Mucosa of rectum (tissue), 2 donors: ENCODE measurements around the gene ANO6.

Experiments used
- H3K27ac ChIP-seq, 2 donors: one replicate each; pipeline ENCODE4 v1.7.0; 2013; ENCODE audit warnings: inconsistent platforms in 2 of 2, low read depth in 2 of 2, low read length in 2 of 2
- H3K27me3 ChIP-seq, 2 donors: one replicate each; pipeline ENCODE4 v1.7.0; 2013; ENCODE audit warnings: low read length in 2 of 2; ENCODE audit not compliant: control insufficient read depth in 2 of 2, insufficient read depth in 2 of 2
- H3K36me3 ChIP-seq, 2 donors: one replicate each; pipeline ENCODE4 v1.7.0; 2013; ENCODE audit warnings: low read length in 2 of 2; ENCODE audit not compliant: control insufficient read depth in 2 of 2, insufficient read depth in 2 of 2
- H3K4me1 ChIP-seq, 2 donors: one replicate each; pipeline ENCODE4 v1.7.0; 2013; ENCODE audit warnings: low read length in 2 of 2, mild to moderate bottlenecking in 1 of 2; ENCODE audit not compliant: control insufficient read depth in 2 of 2, insufficient read depth in 2 of 2
- H3K4me3 ChIP-seq, 2 donors: one replicate each; pipeline ENCODE4 v1.7.0; 2013; ENCODE audit warnings: low read length in 2 of 2
- H3K9ac ChIP-seq, 2 donors: one replicate each; pipeline ENCODE4 v1.7.0; 2013; ENCODE audit warnings: low read length in 2 of 2, low read depth in 1 of 2, mild to moderate bottlenecking in 1 of 2
- H3K9me3 ChIP-seq, 2 donors: one replicate each; pipeline ENCODE4 v1.7.0; 2013; ENCODE audit warnings: low read length in 2 of 2; ENCODE audit not compliant: control insufficient read depth in 2 of 2
- donor health status: healthy.
- donor health status: Normal muscosa, but diverticular disease.

The ANO6 gene

DNA sequence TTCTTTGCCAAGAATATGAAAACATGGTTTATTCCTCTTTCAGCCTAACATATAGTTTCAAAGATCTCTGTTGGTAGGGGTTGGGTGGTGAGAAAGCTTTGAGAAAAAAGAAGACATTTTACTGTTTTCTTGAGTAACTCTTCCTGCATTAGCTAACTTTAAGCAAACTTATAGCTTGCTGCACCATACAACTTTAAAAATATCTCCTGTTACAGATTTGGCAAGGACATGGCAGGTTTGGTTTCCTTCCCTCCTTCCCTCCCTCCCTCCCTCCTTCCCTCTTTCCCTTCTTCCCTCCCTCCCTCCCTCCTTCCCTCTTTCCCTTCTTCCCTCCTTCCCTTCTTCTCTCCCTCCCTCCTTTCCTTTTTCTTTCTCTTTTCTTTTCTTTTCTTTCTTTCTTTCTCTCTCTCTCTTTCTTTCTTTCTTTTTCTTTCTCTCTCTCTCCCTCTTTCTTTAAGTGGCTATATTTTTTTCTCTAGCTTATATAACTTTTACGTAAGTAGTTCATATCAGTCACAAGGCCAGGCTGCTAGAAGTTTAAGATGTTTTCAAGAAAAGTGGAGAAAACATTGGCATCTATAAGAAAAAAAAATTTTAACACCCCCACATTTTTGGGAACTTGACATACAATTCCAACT, 26.0 kb upstream of the ANO6 start:
- no peaks in the 10 kb centered on the region for H3K36me3 ChIP-seq
- no peaks in the 10 kb centered on the region for H3K27me3 ChIP-seq
- no peak overlapping the region for H3K27ac ChIP-seq
- H3K4me1 ChIP-seq = no peaks in the 10 kb centered on the region
- no peak overlapping the region for H3K9ac ChIP-seq
- H3K9me3 ChIP-seq = no peaks in the 10 kb centered on the region
- no peak overlapping the region for H3K4me3 ChIP-seq

DNA sequence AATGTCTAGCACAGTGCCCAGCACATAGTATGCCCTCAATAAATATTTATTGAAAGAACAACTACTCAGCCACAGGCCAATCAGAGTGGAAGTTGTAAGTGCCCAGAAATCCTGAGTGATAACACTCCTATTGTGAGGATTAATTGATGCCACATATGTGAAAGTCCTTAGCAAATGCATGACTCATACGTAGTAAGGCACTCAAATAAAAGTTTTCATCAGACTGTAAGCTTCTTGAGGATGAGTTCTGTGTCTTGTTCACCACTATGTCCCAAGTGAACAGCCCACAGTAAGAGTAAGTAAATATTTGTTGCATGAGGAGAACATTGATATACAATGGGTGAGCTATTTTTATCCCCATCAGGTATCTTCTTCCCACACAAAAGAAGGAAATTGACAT, 24.7 kb upstream of the ANO6 start:
- Histone ChIP-seq H3K4me1 (no peaks in the 10 kb centered on the region), H3K9me3 (no peaks in the 10 kb centered on the region), H3K27me3 (no peaks in the 10 kb centered on the region), H3K36me3 (no peaks in the 10 kb centered on the region), H3K9ac (no peak overlapping the region), H3K4me3 (no peak overlapping the region), H3K27ac (no peak overlapping the region)

DNA sequence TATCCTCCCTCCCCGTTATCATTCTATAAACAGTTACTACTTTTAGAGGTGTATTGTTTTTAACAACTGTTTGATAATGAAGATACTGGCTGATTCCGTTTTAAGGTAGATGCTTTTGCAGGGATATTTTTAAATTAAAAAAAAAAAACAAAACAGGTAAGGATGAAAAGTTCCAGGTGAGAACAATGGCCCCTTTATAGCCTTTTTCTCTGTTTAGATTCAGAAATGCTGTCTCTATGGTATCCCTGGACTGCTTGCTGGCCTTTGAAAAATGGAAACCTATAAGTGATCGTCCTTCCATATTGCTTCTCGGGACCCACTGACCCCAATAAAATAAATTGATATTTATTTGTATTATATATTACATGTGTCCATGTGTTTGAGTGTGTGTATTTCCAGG, 23.2 kb upstream of the ANO6 start:
- no peaks in the 10 kb centered on the region for H3K9me3 ChIP-seq
- H3K4me3 ChIP-seq = no peak overlapping the region
- H3K36me3 ChIP-seq = no peaks in the 10 kb centered on the region
- H3K27ac ChIP-seq = no peak overlapping the region
- no peaks in the 10 kb centered on the region for H3K27me3 ChIP-seq
- no peaks in the 10 kb centered on the region for H3K4me1 ChIP-seq
- no peak overlapping the region for H3K9ac ChIP-seq

DNA sequence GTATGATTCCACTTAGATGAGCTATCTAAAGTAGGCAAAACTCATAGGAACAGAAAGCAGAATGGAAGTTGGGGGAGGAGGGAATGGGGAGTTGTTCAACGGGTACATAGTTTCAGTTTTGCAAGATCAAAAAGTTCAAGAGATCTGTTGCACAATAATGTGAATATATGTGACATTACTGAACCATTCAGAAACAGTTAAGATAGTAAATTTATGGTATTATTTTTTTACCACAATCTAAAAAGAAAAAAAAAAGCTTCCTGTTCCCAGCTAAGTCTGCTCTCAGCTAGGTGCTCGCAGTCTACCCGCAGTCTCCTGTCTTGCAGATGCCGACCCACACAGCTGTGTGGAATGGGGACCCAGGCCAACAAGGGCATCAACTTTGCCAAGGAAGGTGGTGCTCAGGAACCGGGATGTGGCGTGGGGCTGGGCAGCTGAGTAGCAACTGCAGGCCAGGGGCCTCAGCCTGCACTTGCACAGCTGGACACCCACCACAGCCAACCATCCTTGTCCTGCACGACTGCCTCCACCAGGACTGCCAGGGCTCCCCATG, 15.3 kb upstream of the ANO6 start:
- Histone ChIP-seq H3K27me3 (no peaks in the 10 kb centered on the region), H3K4me1 (no peaks in the 10 kb centered on the region), H3K27ac (no peak overlapping the region), H3K4me3 (no peak overlapping the region), H3K36me3 (no peaks in the 10 kb centered on the region), H3K9ac (no peak overlapping the region), H3K9me3 (no peaks in the 10 kb centered on the region)

DNA sequence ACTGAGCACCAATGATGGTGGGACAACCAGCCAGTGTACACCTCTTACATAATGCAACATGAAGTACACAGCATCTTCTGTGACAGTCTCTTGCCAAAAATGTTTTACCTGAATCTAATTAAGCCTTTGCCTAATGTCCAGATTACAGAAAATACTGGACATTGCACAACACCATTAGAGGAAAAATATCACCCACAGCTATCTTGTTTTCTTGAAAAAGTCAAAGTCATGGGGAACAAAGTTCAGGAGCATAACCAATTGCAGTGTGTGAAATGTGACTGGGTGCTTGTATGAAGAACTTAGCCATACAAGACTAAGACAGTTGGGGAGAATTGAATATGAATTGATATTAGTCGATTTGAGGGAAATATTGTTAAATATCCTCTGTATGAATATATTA, 12.1 kb upstream of the ANO6 start:
- Histone ChIP-seq H3K4me3 (no peak overlapping the region), H3K27ac (no peak overlapping the region), H3K4me1 (no peaks in the 10 kb centered on the region), H3K36me3 (no peaks in the 10 kb centered on the region), H3K27me3 (no peaks in the 10 kb centered on the region), H3K9ac (no peak overlapping the region), H3K9me3 (no peaks in the 10 kb centered on the region)

DNA sequence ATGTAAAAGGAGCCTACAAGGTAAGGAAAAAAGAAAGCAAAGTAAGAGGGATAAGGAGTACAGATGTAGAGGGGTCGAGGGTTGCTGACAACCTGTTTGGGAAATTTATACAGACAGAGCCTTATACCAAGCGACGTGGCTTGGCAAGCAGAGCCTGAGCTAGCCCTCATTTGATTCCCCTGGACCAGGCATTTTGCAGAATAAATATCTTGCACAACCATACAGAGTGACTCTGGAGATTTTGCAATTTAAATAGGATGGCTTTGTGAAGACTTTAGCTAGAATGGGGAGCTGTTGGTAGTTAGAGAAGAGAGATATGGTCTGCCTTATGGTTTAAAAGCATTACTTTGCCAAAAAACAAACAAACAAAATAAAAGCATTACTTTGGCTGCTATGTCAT, 11.1 kb upstream of the ANO6 start:
- H3K9me3 ChIP-seq = no peaks in the 10 kb centered on the region

DNA sequence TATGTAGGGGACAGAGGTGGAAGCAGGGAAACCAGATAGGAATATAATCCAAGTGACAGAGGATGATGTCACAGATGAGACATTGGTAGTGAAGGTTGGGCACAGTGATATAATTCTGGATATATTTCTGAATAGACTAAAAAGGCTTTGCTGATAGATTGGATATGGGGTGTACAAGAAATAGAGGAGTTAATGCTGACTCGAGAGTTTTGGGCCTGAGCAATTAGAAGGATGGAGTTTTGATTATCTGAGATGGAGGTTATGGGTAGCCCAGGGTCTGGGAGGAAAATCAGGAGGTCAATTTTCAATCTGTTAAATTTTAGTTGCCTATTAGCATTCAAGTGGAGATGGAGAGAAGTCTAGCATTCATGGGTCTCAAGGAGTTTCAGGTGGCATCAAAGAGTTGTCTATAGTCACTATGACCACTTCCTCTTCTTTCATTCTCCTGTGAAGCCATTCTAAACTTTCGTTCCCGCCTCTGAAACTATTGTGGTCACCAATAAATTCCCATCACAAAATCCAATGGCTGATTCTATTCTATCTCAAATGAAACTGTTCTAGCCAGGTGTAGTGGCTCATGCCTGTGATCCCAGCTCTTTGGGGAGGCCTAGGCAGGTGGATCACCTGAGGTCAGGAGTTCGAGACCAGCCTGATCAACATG, 10.6 kb upstream of the ANO6 start:
- H3K27ac ChIP-seq = no peak overlapping the region
- H3K4me3 ChIP-seq = no peak overlapping the region
- H3K9ac ChIP-seq = no peak overlapping the region
- no peaks in the 10 kb centered on the region for H3K27me3 ChIP-seq
- no peaks in the 10 kb centered on the region for H3K9me3 ChIP-seq
- no peaks in the 10 kb centered on the region for H3K4me1 ChIP-seq
- no peaks in the 10 kb centered on the region for H3K36me3 ChIP-seq

More for the DNA sequence above, 11.1 kb upstream of the ANO6 start:
- Histone ChIP-seq H3K4me1 (no peaks in the 10 kb centered on the region), H3K36me3 (no peaks in the 10 kb centered on the region), H3K27ac (no peak overlapping the region), H3K4me3 (no peak overlapping the region), H3K27me3 (no peaks in the 10 kb centered on the region), H3K9ac (no peak overlapping the region)

DNA sequence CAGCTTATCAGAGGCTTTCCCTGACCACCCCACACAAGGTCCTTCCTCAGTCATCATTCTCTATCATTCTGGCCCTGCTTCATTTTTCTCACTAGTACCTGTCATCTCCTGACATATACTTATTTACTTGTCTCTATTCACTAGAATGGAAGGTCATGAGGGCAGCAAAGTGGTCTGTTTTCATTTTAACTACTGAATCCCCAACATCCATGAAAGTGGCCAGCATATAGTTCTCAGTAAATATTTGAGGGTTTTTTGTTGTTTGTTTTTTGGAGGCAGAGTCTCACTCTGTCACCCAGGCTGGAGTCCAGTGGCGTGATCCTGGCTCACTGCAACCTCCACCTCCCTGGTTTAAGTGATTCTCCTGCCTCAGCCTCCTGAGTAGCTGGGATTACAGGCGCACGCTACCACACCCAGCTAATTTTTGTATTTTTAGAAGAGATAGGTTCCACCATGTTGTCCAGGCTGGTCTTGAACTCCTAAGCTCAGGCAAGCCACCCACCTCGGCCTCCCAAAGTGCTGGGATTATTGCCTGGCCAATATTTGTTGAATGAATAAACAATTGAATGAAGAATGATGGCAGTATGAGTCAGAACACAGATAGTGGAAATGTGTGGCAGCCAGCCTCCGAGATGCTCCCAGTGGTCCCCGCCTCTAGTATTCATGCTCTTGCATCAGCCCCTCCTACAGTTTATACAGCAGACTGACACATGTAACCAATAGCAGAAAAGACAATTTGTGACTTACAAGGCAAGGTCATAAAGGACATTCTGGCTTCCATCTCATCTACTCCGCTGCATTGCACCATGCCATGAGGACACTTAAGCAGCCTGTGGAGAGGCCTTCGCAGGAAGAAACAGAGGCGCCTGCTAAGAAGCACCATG, 7.0 kb upstream of the ANO6 start:
- Histone ChIP-seq H3K4me1 (no peaks in the 10 kb centered on the region), H3K9ac (no peak overlapping the region), H3K27ac (no peak overlapping the region), H3K4me3 (no peak overlapping the region), H3K27me3 (no peaks in the 10 kb centered on the region), H3K36me3 (no peaks in the 10 kb centered on the region), H3K9me3 (no peaks in the 10 kb centered on the region)

DNA sequence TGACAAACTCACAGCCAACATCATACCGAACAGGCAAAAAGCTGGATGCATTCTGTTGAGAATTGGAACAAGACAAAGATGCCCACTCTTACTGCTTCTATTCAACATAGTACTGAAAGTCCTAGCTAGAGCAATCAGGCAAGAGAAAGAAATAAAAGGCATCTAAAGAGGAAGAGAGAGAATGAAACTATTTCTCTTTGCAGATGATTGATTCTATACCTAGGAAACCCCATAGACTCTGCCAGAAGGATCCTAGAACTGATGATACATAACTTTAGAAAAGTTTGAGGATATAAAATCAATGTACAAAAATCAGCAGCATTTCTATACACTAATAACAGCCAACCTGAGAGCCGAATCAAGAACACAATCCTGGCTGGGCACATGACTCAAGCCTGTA, 6.1 kb upstream of the ANO6 start:
- Histone ChIP-seq H3K27me3 (no peaks in the 10 kb centered on the region), H3K9me3 (no peaks in the 10 kb centered on the region), H3K4me1 (no peaks in the 10 kb centered on the region), H3K36me3 (no peaks in the 10 kb centered on the region), H3K27ac (no peak overlapping the region), H3K9ac (no peak overlapping the region), H3K4me3 (no peak overlapping the region)

DNA sequence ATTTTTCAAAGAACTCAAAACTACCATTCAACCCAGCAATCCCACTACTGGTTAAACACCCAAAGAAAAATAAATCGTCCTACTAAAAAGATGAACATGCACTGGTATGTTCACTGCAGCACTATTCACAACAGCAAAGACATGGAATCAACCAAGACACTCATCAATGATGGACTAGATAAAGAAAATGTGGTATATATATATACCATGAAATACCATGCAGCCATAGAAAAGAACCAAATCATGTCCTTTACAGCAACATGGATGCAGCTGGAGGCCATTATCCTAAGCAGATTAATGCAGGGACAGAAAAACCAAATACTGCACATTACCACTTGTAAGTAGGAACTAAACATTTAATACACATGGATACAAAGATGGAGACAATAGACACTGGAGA, 3.8 kb upstream of the ANO6 start:
- no peaks in the 10 kb centered on the region for H3K36me3 ChIP-seq
- H3K9ac ChIP-seq = no peak overlapping the region
- no peak overlapping the region for H3K27ac ChIP-seq
- H3K4me3 ChIP-seq = no peak overlapping the region
- H3K4me1 ChIP-seq = peaks cover 0 to 2% of the 10 kb centered on the region in 2 donors
- no peaks in the 10 kb centered on the region for H3K9me3 ChIP-seq
- H3K27me3 ChIP-seq = no peaks in the 10 kb centered on the region
